Fibroblast of pulmonary artery (primary cell): ENCODE data around the gene NMRK1.

Source experiments
- DNase-seq: peaks from one replicate; pipeline ENCODE4 v3.0.0-alpha.2; 2010; ENCODE audit warnings: low read depth
- H3K4me3 ChIP-seq: replicated peaks from 2 replicates; pipeline ENCODE4 v1.5.1; 2011; ENCODE audit warnings: low read depth, mild to moderate bottlenecking, control low read depth, low read length, moderate library complexity
- CTCF ChIP-seq: IDR thresholded peaks from 2 replicates; pipeline ENCODE4 v1.5.1; 2011; ENCODE audit warnings: mild to moderate bottlenecking, control low read depth, low read length, inconsistent platforms; ENCODE audit errors: missing control alignments

Gene NMRK1

GRCh38 chr9:75111019-75111622 lies 23.2 kb upstream of the NMRK1 start:
- H3K4me3 ChIP-seq = no peak overlapping the region
- DNase-seq = no peak
- TF ChIP-seq CTCF = no peak

- H3K4me3 ChIP-seq = no peak overlapping the region
- DNase-seq = no peak
- no peak for TF ChIP-seq CTCF
Measured at GRCh38 chr9:75109210-75109839, 21.4 kb upstream of the NMRK1 start.

- H3K4me3 ChIP-seq = no peak overlapping the region
- TF ChIP-seq CTCF = no peak
- peak; percentile 90 for DNase-seq
Measured at GRCh38 chr9:75108571-75108970, 20.6 kb upstream of the NMRK1 start.

GRCh38 chr9:75106857-75107256 lies 18.9 kb upstream of the NMRK1 start:
- no peak overlapping the region for H3K4me3 ChIP-seq
- no peak for TF ChIP-seq CTCF
- DNase-seq = peak; percentile 81

GRCh38 chr9:75105841-75106240 lies 17.9 kb upstream of the NMRK1 start:
- no peak overlapping the region for H3K4me3 ChIP-seq
- peak; percentile 37 for DNase-seq
- no peak for TF ChIP-seq CTCF

- no peak overlapping the region for H3K4me3 ChIP-seq
- no peak for DNase-seq
- TF ChIP-seq CTCF = no peak
Measured at GRCh38 chr9:75105019-75105540, 17.1 kb upstream of the NMRK1 start.

GRCh38 chr9:75104607-75105006 lies 16.7 kb upstream of the NMRK1 start:
- TF ChIP-seq CTCF = no peak
- no peak overlapping the region for H3K4me3 ChIP-seq
- DNase-seq = no peak
